Transverse colon (tissue), 4 donors: Measurements from ENCODE around the gene EGR1. TPM values are rescaled to one million over a fixed set of nuclear protein-coding genes. Genes with fewer than 3 reads are reported as not detected.

ENCODE experiments used
- DNase-seq: peaks from one replicate; pipeline ENCODE4 v3.0.0-alpha.2; 2019
- H3K27ac ChIP-seq, 4 donors: fragments of 200-600 bp; sonication (generic); 2 replicates each; pipeline ENCODE4 v1.5.1; 2016 to 2018; ENCODE audit warnings: inconsistent platforms in 4 of 4
- H3K27me3 ChIP-seq: fragments of 200-600 bp; sonication (generic); 2 replicates; pipeline ENCODE4 v1.5.1; 2017; ENCODE audit warnings: inconsistent platforms
- H3K36me3 ChIP-seq, 4 donors: fragments of 200-600 bp; sonication (generic); 2 replicates each; pipeline ENCODE4 v1.5.1; 2017 to 2019; ENCODE audit warnings: inconsistent platforms in 4 of 4
- H3K4me1 ChIP-seq, 4 donors: fragments of 200-600 bp; sonication (generic); 2 replicates each; pipeline ENCODE4 v1.5.1; 2017 to 2020; ENCODE audit warnings: inconsistent platforms in 4 of 4
- H3K4me3 ChIP-seq, 4 donors: fragments of 200-600 bp; sonication (generic); 1 replicate in 1 of 4; 2 replicates in 3 of 4; pipeline versions ENCODE4 v1.5.1 to v1.6.1; 2017 to 2019; ENCODE audit warnings: inconsistent platforms in 4 of 4
- H3K9me3 ChIP-seq, 2 donors: fragments of 200-600 bp; sonication (generic); 2 replicates each; pipeline ENCODE4 v1.5.1; 2017 to 2019; ENCODE audit warnings: inconsistent platforms in 2 of 2
- CTCF ChIP-seq, 5 experiments: fragments of 200-600 bp in 3 of 5; fragments of 450-650 bp in 2 of 5; sonication (generic) in 3 of 5; IDR thresholded peaks; 1 replicate in 2 of 5; 2 replicates in 3 of 5; pipeline ENCODE4 v1.5.1; 2016 to 2017; ENCODE audit warnings: antibody characterized with exemption in 5 of 5, inconsistent platforms in 3 of 5, mild to moderate bottlenecking in 2 of 5, moderate library complexity in 1 of 5
- EP300 ChIP-seq: sonication (generic); formaldehyde crosslinking; IDR thresholded peaks from one replicate; pipeline ENCODE4 v1.6.1; 2017; ENCODE audit warnings: antibody characterized with exemption, low read depth
- POLR2A ChIP-seq: fragments of 450-650 bp; IDR thresholded peaks from one replicate; pipeline ENCODE4 v1.6.1; 2016; ENCODE audit warnings: antibody characterized with exemption, mild to moderate bottlenecking, moderate library complexity
- POLR2AphosphoS5 ChIP-seq, 3 donors: sonication (generic); formaldehyde crosslinking; IDR thresholded peaks; one replicate each; pipeline ENCODE4 v1.6.1; 2016; ENCODE audit warnings: antibody characterized with exemption in 3 of 3
- WGBS, 2 donors: methylation state at CpG; one replicate each; pipeline ENCODE4 v1.1.5; 2018; ENCODE audit warnings: low coverage in 1 of 2; 5-methylcytosine and 5-hydroxymethylcytosine counted together
- in situ Hi-C, 4 donors: fragments of 200-750 bp; cut with MboI; loops; one replicate each; pipeline versions ENCODE4 v1.15.0 to v1.15.1; 2017; ENCODE audit warnings: low sequenced_read_pairs in 3 of 4, low pct_ligation_motif_present in 1 of 4, low pct_unique_long_range_greater_than_20kb in 1 of 4
- intact Hi-C: fragments of 100-400 bp; cut with DNase I; formaldehyde crosslinking; loops from one replicate; pipeline ENCODE4 v1.15.1; 2023; ENCODE audit warnings: low total_unique reads
- total RNA-seq, 4 donors: library from RNA; depleted of rRNA; stranded (reverse); fragments of >200 nt; gene quantifications; one replicate each; pipeline ENCODE4 v1.1.0, GENCODE V29; 2016

The EGR1 gene
- total RNA-seq, 4 donors from 2014 or later, result 56.0 to 69.9 (median 65.0) TPM

GRCh38 chr5:138491284-138491648 lies 26.0 kb downstream of the EGR1 start:
- Histone ChIP-seq H3K27me3 (peaks cover 33% of the 10 kb centered on the region), H3K36me3 (no peaks in the 10 kb centered on the region), H3K27ac (peak overlapping the region in 1 of 4 donors; percentile 43), H3K4me3 (peak overlapping the region in 3 of 4 donors; percentile 42 to 77 (median 63)), H3K9me3 (no peaks in the 10 kb centered on the region), H3K4me1 (peaks cover 8 to 18% (median 17%) of the 10 kb centered on the region in 4 donors)
- DNase-seq, result no peak
- intact Hi-C loops (no loop called here), in situ Hi-C loops (no loop called here)
- WGBS, 2 donors, result 37% methylated on average over 11 of the region's 11 CpGs; no CpG with 5 or more reads in 1 of the 2 donors
- no peak for TF ChIP-seq CTCF (IDR thresholded peaks at IDR 0.05)

- no peaks in the 10 kb centered on the region for H3K36me3 ChIP-seq
- no peaks in the 10 kb centered on the region for H3K9me3 ChIP-seq
- H3K27me3 ChIP-seq, result peaks cover 33% of the 10 kb centered on the region
- in situ Hi-C loops, result no loop called here
- intact Hi-C loops, result no loop called here
- H3K4me1 ChIP-seq, result peaks cover 8 to 18% (median 17%) of the 10 kb centered on the region in 4 donors
- 4% methylated on average over 40 of the region's 93 CpGs; no CpG with 5 or more reads in 1 of the 2 donors for WGBS, 2 donors
- TF ChIP-seq EP300 (no peak), POLR2AphosphoS5 (IDR thresholded peaks at IDR 0.05) (peak in 2 of 3 donors; percentile 42 to 51)
- peak; percentile 89 for DNase-seq
- peak overlapping the region; percentile 42 to 77 (median 55) for H3K4me3 ChIP-seq
- H3K27ac ChIP-seq, result peak overlapping the region; percentile 44 to 72 (median 54)
Measured at GRCh38 chr5:138491669-138492559, 26.6 kb downstream of the EGR1 start.

GRCh38 chr5:138492560-138493045 lies 27.3 kb downstream of the EGR1 start:
- Histone ChIP-seq H3K36me3 (no peaks in the 10 kb centered on the region), H3K9me3 (no peaks in the 10 kb centered on the region), H3K27me3 (peaks cover 33% of the 10 kb centered on the region), H3K4me3 (peak overlapping the region; percentile 6 to 77 (median 52)), H3K4me1 (peaks cover 8 to 18% (median 17%) of the 10 kb centered on the region in 4 donors), H3K27ac (peak overlapping the region; percentile 44 to 72 (median 54))
- TF ChIP-seq CTCF (IDR thresholded peaks at IDR 0.05) (no peak), POLR2AphosphoS5 (IDR thresholded peaks at IDR 0.05) (no peak), EP300 (no peak)
- intact Hi-C loops (no loop called here), in situ Hi-C loops (no loop called here)
- WGBS, 2 donors, result 5 to 29% methylated on average over 4 to 10 of the region's 10 CpGs
- DNase-seq, result no peak

- H3K27me3 ChIP-seq, result peaks cover 14% of the 10 kb centered on the region
- WGBS, 2 donors, result 67 to 72% methylated on average over 6 to 7 of the region's 7 CpGs
- DNase-seq, result no peak
- no peak overlapping the region for H3K4me3 ChIP-seq
- in situ Hi-C loops, result no loop called here
- H3K36me3 ChIP-seq, result no peaks in the 10 kb centered on the region
- H3K27ac ChIP-seq, result no peak overlapping the region
- intact Hi-C loops, result no loop called here
- TF ChIP-seq EP300, result no peak
- TF ChIP-seq CTCF (IDR thresholded peaks at IDR 0.05), result no peak
- no peak for TF ChIP-seq POLR2AphosphoS5 (IDR thresholded peaks at IDR 0.05)
- no peak for TF ChIP-seq POLR2A
- no peaks in the 10 kb centered on the region for H3K9me3 ChIP-seq
- H3K4me1 ChIP-seq, result peaks cover 8 to 18% (median 17%) of the 10 kb centered on the region in 4 donors
Measured at GRCh38 chr5:138495351-138495750, 30.1 kb downstream of the EGR1 start.
